ENCODE data around the gene RNASEH1.
A peak's percentile ranks its signal among the peaks of the same experiment; 100 is the strongest.

DNA sequence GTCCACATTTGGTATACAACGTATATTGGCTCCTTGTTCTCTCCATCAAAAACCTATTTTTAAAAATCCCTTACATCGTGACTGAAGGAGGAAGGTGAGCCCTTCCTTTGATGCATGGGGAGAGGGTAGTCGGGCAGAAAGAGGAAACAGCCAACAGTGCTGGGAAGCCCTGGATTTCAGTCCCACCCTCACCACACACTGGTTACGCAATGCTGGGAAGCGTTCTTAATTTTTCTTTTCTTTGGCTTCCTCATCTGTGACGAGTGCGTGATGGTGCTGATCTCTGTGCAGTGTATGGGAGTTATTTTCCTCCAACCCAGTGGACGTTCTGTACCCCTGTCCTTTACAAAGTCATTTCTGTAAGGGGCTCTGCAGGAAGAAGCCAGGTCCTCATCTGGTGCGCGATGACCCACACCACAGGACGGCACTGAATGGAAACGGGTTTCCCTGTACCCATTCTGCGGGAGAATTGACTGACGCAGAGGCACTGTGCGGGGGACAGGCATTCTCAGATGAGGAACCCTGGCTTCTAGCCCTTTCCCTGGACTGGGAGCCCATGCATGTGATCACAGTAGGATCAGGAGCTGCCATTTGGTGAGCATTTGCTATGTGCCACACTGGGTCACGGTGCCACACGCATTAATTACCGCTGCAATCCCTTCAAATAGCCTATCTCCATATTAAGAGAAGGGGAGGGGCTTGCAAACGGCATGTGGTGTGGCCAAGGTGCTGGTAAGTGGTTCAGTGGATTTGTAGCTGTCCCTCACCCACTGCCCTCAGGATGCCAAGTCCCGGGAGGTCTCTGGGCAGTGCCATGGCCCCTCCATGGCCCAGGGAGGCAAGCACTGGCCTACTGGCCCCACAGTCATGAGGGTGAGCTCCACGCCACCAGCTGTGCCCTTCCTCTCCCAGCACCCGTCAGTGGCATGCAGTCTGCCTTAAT, 41.0 kb upstream of the RNASEH1 start:
- TF ChIP-seq EZH2 (IDR thresholded peaks at IDR 0.05; ENCODE audit: low read depth, low read length, severe bottlenecking) (no peak), POLR2AphosphoS5 (IDR thresholded peaks at IDR 0.05; ENCODE audit: low read depth, low read length) (no peak), PHF8 (conservative IDR thresholded peaks at IDR 0.05; ENCODE audit: low read depth, low read length) (no peak), FOSL1 (IDR thresholded peaks at IDR 0.05; ENCODE audit: insufficient read depth, low read depth, low read length) (no peak), EP300 (IDR thresholded peaks at IDR 0.05; ENCODE audit: borderline replicate concordance in 1 of 2, low read depth in 2 of 2, low read length in 2 of 2) (no peak), BCL11A (IDR thresholded peaks at IDR 0.05; ENCODE audit: low read depth in 2 of 2, low read length in 2 of 2) (no peak), POLR2A (IDR thresholded peaks at IDR 0.05; ENCODE audit: control extremely low read depth in 1 of 2, low read depth in 2 of 2, low read length in 2 of 2) (no peak), CEBPB (IDR thresholded peaks at IDR 0.05; ENCODE audit: low read depth, low read length) (peak; percentile 64), SUZ12 (IDR thresholded peaks at IDR 0.05; ENCODE audit: low read length) (no peak), GABPA (IDR thresholded peaks at IDR 0.05; ENCODE audit: borderline replicate concordance, insufficient read depth, low read length) (no peak), EGR1 (IDR thresholded peaks at IDR 0.05; ENCODE audit: borderline replicate concordance, low read depth, low read length) (no peak), NRF1 (IDR thresholded peaks at IDR 0.05; ENCODE audit: low read depth, low read length) (no peak)
- TF ChIP-seq, protein P1, sequence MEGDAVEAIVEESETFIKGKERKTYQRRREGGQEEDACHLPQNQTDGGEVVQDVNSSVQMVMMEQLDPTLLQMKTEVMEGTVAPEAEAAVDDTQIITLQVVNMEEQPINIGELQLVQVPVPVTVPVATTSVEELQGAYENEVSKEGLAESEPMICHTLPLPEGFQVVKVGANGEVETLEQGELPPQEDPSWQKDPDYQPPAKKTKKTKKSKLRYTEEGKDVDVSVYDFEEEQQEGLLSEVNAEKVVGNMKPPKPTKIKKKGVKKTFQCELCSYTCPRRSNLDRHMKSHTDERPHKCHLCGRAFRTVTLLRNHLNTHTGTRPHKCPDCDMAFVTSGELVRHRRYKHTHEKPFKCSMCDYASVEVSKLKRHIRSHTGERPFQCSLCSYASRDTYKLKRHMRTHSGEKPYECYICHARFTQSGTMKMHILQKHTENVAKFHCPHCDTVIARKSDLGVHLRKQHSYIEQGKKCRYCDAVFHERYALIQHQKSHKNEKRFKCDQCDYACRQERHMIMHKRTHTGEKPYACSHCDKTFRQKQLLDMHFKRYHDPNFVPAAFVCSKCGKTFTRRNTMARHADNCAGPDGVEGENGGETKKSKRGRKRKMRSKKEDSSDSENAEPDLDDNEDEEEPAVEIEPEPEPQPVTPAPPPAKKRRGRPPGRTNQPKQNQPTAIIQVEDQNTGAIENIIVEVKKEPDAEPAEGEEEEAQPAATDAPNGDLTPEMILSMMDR (IDR thresholded peaks at IDR 0.05; ENCODE audit: control extremely low read depth in 1 of 3, insufficient read depth in 1 of 3, low read depth in 1 of 3, low read length in 3 of 3) = no peak
- TF ChIP-seq, protein P2, sequence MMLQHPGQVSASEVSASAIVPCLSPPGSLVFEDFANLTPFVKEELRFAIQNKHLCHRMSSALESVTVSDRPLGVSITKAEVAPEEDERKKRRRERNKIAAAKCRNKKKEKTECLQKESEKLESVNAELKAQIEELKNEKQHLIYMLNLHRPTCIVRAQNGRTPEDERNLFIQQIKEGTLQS (IDR thresholded peaks at IDR 0.05; ENCODE audit: insufficient read depth, low read depth, low read length) = no peak

Measured in H1 (cell line).